Measurements from ENCODE around the gene CYP4B1. TPM values are rescaled to one million over a fixed set of nuclear protein-coding genes. Genes with fewer than 3 reads are reported as not detected.

CYP4B1 gene
- total RNA-seq, 1 experiment from 2014 or later: 0.30 TPM

DNA sequence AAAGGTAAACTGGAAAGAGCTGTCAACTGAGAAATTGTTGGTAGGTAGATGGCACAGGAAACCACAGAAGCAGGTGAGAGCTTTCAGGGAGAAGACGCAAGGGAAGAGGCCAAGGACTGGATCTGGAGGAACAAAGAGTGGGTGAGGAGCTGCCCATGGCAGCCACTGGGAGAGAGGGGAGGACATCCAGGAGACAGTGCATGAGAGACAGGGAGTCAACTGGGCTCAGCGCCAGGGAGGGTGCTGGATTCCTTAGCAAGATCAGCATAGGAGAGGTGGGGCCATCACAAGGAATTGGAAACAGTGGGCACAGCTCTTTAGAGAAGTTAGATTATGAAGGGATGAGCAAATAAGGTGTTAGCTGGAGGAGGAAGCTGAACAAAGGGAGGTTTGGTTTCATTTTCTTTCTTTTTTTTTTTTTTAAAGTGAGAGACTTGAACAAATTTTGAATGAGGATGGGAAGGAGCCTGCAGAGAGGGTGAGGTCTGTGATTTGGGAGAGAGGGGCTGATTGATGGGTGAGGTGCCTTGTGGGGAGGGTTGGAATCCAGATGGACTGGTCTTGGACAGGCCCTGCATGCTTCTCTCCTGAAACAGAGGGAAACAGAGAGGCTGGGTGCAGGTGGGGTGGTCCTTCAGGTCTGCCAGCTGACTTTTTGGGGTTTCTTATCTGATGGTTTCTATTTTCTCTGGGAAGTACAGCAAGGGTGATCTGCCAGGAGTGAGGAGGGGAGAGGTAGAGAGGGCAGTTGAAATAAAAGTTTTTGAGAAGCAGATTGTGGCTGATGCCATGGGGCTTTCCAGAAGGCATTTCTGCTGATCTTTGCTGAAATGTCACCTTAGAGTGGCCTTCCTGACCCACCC is 5.4 kb downstream of the CYP4B1 start:
- no peaks in the 10 kb centered on the region for H3K9me3 ChIP-seq (ENCODE audit: control insufficient read depth in 1 of 2, insufficient read depth in 1 of 2, low read depth in 1 of 2, low read length in 2 of 2)
- H3K27ac ChIP-seq (ENCODE audit: low read depth, low read length): no peak overlapping the region
- ChIA-PET RAD21 (ENCODE audit: low non-redundant PET in 1 of 2, low total read pairs in 2 of 2, uncharacterized antibody in 2 of 2, unreplicated experiment in 2 of 2) (no interaction called here), CTCF (no interaction called here), POLR2A (no interaction called here)
- no peak overlapping the region for H3K4me2 ChIP-seq (ENCODE audit: low read length)
- ATAC-seq: no peak
- no TSS peak for BruUV-seq (replicated peaks)
- no peaks in the 10 kb centered on the region for H3K36me3 ChIP-seq (ENCODE audit: control insufficient read depth in 1 of 2, insufficient read depth in 2 of 2, low read length in 2 of 2)
- H3K27me3 ChIP-seq (ENCODE audit: insufficient read depth, low read length): peaks cover 27% of the 10 kb centered on the region; the same call in 1 of the 2 replicates
- H3K79me2 ChIP-seq (ENCODE audit: insufficient read depth, low read length): no peaks in the 10 kb centered on the region
- no peak overlapping the region for H2AFZ ChIP-seq (ENCODE audit: low read depth, low read length, poor library complexity, severe bottlenecking)
- H3K9me2 ChIP-seq (ENCODE audit: insufficient read depth): no peaks in the 10 kb centered on the region
- H3K4me1 ChIP-seq (ENCODE audit: control insufficient read depth in 1 of 2, insufficient read depth in 2 of 2, low read length in 2 of 2): no peaks in the 10 kb centered on the region
- DNase-seq (ENCODE audit: low read depth, low spot score): no peak
- no peak overlapping the region for H3K4me3 ChIP-seq (replicated peaks in 1 of 2; ENCODE audit: low read depth in 1 of 2, low read length in 2 of 2)
- intact Hi-C loops (cut with micrococcal nuclease): no loop called here
- no peak overlapping the region for H3K9ac ChIP-seq (ENCODE audit: low read length)
- H4K20me1 ChIP-seq (ENCODE audit: insufficient read depth): no peaks in the 10 kb centered on the region
- no peak for TF ChIP-seq CEBPB (IDR thresholded peaks at IDR 0.05; ENCODE audit: low read depth)
- no peak for TF ChIP-seq SRF (IDR thresholded peaks at IDR 0.05; ENCODE audit: low read depth)
- TF ChIP-seq, protein P1, sequence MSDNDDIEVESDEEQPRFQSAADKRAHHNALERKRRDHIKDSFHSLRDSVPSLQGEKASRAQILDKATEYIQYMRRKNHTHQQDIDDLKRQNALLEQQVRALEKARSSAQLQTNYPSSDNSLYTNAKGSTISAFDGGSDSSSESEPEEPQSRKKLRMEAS (IDR thresholded peaks at IDR 0.05): no peak
- no peak for TF ChIP-seq EGR1 (IDR thresholded peaks at IDR 0.05; ENCODE audit: low read depth)
- TF ChIP-seq ZNF274 (IDR thresholded peaks at IDR 0.05; ENCODE audit: low read depth, low read length): no peak
- no peak for TF ChIP-seq EZH2phosphoT487 (IDR thresholded peaks at IDR 0.05; ENCODE audit: borderline replicate concordance)
- TF ChIP-seq POLR2AphosphoS5 (IDR thresholded peaks at IDR 0.05; ENCODE audit: low read depth, low read length): no peak
- TF ChIP-seq ZFX (IDR thresholded peaks at IDR 0.05): no peak
- TF ChIP-seq, protein P2, sequence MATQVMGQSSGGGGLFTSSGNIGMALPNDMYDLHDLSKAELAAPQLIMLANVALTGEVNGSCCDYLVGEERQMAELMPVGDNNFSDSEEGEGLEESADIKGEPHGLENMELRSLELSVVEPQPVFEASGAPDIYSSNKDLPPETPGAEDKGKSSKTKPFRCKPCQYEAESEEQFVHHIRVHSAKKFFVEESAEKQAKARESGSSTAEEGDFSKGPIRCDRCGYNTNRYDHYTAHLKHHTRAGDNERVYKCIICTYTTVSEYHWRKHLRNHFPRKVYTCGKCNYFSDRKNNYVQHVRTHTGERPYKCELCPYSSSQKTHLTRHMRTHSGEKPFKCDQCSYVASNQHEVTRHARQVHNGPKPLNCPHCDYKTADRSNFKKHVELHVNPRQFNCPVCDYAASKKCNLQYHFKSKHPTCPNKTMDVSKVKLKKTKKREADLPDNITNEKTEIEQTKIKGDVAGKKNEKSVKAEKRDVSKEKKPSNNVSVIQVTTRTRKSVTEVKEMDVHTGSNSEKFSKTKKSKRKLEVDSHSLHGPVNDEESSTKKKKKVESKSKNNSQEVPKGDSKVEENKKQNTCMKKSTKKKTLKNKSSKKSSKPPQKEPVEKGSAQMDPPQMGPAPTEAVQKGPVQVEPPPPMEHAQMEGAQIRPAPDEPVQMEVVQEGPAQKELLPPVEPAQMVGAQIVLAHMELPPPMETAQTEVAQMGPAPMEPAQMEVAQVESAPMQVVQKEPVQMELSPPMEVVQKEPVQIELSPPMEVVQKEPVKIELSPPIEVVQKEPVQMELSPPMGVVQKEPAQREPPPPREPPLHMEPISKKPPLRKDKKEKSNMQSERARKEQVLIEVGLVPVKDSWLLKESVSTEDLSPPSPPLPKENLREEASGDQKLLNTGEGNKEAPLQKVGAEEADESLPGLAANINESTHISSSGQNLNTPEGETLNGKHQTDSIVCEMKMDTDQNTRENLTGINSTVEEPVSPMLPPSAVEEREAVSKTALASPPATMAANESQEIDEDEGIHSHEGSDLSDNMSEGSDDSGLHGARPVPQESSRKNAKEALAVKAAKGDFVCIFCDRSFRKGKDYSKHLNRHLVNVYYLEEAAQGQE (IDR thresholded peaks at IDR 0.05; ENCODE audit: low read depth): no peak
- TF ChIP-seq ELF1 (IDR thresholded peaks at IDR 0.05; ENCODE audit: borderline replicate concordance, low read depth): no peak
- TF ChIP-seq, protein P3, sequence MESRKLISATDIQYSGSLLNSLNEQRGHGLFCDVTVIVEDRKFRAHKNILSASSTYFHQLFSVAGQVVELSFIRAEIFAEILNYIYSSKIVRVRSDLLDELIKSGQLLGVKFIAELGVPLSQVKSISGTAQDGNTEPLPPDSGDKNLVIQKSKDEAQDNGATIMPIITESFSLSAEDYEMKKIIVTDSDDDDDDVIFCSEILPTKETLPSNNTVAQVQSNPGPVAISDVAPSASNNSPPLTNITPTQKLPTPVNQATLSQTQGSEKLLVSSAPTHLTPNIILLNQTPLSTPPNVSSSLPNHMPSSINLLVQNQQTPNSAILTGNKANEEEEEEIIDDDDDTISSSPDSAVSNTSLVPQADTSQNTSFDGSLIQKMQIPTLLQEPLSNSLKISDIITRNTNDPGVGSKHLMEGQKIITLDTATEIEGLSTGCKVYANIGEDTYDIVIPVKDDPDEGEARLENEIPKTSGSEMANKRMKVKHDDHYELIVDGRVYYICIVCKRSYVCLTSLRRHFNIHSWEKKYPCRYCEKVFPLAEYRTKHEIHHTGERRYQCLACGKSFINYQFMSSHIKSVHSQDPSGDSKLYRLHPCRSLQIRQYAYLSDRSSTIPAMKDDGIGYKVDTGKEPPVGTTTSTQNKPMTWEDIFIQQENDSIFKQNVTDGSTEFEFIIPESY (IDR thresholded peaks at IDR 0.05; ENCODE audit: extremely low read depth, insufficient replicate concordance, low read length): no peak
- TF ChIP-seq, protein P4, sequence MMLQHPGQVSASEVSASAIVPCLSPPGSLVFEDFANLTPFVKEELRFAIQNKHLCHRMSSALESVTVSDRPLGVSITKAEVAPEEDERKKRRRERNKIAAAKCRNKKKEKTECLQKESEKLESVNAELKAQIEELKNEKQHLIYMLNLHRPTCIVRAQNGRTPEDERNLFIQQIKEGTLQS (IDR thresholded peaks at IDR 0.05): no peak
- no peak for TF ChIP-seq SP1 (IDR thresholded peaks at IDR 0.05; ENCODE audit: low read depth)
- no peak for TF ChIP-seq FOSL1 (IDR thresholded peaks at IDR 0.05; ENCODE audit: low read depth)
- TF ChIP-seq, protein P5, sequence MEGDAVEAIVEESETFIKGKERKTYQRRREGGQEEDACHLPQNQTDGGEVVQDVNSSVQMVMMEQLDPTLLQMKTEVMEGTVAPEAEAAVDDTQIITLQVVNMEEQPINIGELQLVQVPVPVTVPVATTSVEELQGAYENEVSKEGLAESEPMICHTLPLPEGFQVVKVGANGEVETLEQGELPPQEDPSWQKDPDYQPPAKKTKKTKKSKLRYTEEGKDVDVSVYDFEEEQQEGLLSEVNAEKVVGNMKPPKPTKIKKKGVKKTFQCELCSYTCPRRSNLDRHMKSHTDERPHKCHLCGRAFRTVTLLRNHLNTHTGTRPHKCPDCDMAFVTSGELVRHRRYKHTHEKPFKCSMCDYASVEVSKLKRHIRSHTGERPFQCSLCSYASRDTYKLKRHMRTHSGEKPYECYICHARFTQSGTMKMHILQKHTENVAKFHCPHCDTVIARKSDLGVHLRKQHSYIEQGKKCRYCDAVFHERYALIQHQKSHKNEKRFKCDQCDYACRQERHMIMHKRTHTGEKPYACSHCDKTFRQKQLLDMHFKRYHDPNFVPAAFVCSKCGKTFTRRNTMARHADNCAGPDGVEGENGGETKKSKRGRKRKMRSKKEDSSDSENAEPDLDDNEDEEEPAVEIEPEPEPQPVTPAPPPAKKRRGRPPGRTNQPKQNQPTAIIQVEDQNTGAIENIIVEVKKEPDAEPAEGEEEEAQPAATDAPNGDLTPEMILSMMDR (IDR thresholded peaks at IDR 0.05 in 2 of 3, conservative IDR thresholded peaks at IDR 0.05 in 1 of 3; ENCODE audit: borderline replicate concordance in 1 of 3, insufficient read depth in 1 of 3, low read depth in 2 of 3, low read length in 2 of 3): no peak
- TF ChIP-seq EZH2 (IDR thresholded peaks at IDR 0.05): no peak
- no peak for TF ChIP-seq CBX3 (IDR thresholded peaks at IDR 0.05; ENCODE audit: low read depth)
- no peak for TF ChIP-seq YY1 (IDR thresholded peaks at IDR 0.05; ENCODE audit: extremely low read depth, insufficient replicate concordance, low read depth, low read length)
- no peak for TF ChIP-seq TCF7L2 (IDR thresholded peaks at IDR 0.05; ENCODE audit: borderline replicate concordance, extremely low read depth, insufficient read depth, insufficient read length)
